Esophagus (tissue), 2 donors: Measurements from ENCODE around the gene DEFB114. TPM values are rescaled to one million over a fixed set of nuclear protein-coding genes. Genes with fewer than 3 reads are reported as not detected.

Source experiments
- H3K27ac ChIP-seq, 2 donors: one replicate each; pipeline ENCODE4 v1.5.1; 2013; ENCODE audit warnings: low read depth in 2 of 2, mild to moderate bottlenecking in 2 of 2, inconsistent platforms in 1 of 2, low read length in 1 of 2, moderate library complexity in 1 of 2
- H3K27me3 ChIP-seq, 2 donors: one replicate each; pipeline ENCODE4 v1.6.1; 2013; ENCODE audit warnings: low read length in 2 of 2, control low read depth in 1 of 2, mild to moderate bottlenecking in 1 of 2; ENCODE audit not compliant: insufficient read depth in 2 of 2, control insufficient read depth in 1 of 2
- H3K36me3 ChIP-seq, 2 donors: one replicate each; pipeline ENCODE4 v1.6.1; 2013; ENCODE audit warnings: low read length in 1 of 2; ENCODE audit not compliant: control insufficient read depth in 2 of 2, insufficient read depth in 2 of 2
- H3K4me1 ChIP-seq, 2 donors: one replicate each; pipeline ENCODE4 v1.6.1; 2013; ENCODE audit warnings: low read length in 1 of 2; ENCODE audit not compliant: control insufficient read depth in 2 of 2, insufficient read depth in 2 of 2
- H3K4me3 ChIP-seq, 2 donors: one replicate each; pipeline ENCODE4 v1.5.1; 2013; ENCODE audit warnings: low read length in 2 of 2, mild to moderate bottlenecking in 2 of 2, low read depth in 1 of 2, moderate library complexity in 1 of 2
- H3K9me3 ChIP-seq, 2 donors: one replicate each; pipeline ENCODE4 v1.6.1; 2013; ENCODE audit warnings: mild to moderate bottlenecking in 2 of 2, low read depth in 1 of 2, low read length in 1 of 2, moderate library complexity in 1 of 2; ENCODE audit not compliant: control insufficient read depth in 2 of 2, insufficient read depth in 1 of 2
- WGBS, 2 donors: extraction: QIAGEN DNeasy Blood & Tissue Kit; methylation state at CpG; one replicate each; pipeline ENCODE4 v1.1.7; 2013; 5-methylcytosine and 5-hydroxymethylcytosine counted together
- polyA plus RNA-seq, 2 donors: library from polyadenylated mRNA; stranded (reverse); fragments of 200-250 nt; gene quantifications; one replicate each; pipeline ENCODE4 v1.2.3, GENCODE V29; 2013
- donor health status: healthy with polysubstance abuse.
- donor health status: Bipolar disorder and iron deficiency.

DEFB114 gene
- not detected for polyA plus RNA-seq

DNA sequence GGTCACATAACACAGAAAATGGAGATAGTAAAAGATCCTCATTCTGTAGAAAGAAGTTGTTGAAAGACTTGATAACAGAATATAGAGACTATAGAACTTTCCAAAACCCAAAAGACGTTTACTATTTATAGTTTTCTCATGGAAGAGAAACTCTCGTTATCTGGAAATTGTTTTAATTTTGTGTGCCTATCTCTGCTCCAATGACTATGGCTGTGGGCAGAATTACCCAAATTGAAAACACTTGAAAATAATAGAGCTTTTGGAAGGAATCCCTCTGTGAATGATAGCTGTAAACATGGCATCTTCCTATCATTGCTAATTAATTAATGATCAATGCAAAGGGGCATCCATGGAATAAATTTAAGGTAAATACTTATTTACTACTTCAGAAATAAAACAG, at the start of gene DEFB114:
Gene DEFB114 (minus strand): TSS at position 101 of the 400 bp plus-strand sequence. CDS start 59 bp downstream, at position 42.
- H3K4me3 ChIP-seq = no peak within 1 kb of the TSS
- H3K9me3 ChIP-seq = no peaks in the 10 kb centered on the region
- no peaks in the 10 kb centered on the region for H3K27me3 ChIP-seq
- WGBS, 2 donors = 72 to 74% methylated on average over 2 of the region's 2 CpGs
- no peak within 1 kb of the TSS for H3K27ac ChIP-seq
- no peaks in the 10 kb centered on the region for H3K4me1 ChIP-seq
- H3K36me3 ChIP-seq = no peaks in the 10 kb centered on the region

GRCh38 chr6:50007819-50008218, 43.9 kb upstream of the DEFB114 start:
- H3K4me1 ChIP-seq = no peaks in the 10 kb centered on the region
- no peak overlapping the region for H3K4me3 ChIP-seq
- H3K27ac ChIP-seq = no peak overlapping the region
- no peaks in the 10 kb centered on the region for H3K36me3 ChIP-seq
- WGBS, 2 donors = 50 to 59% methylated on average over 3 of the region's 3 CpGs
- no peaks in the 10 kb centered on the region for H3K27me3 ChIP-seq
- H3K9me3 ChIP-seq = no peaks in the 10 kb centered on the region

DNA sequence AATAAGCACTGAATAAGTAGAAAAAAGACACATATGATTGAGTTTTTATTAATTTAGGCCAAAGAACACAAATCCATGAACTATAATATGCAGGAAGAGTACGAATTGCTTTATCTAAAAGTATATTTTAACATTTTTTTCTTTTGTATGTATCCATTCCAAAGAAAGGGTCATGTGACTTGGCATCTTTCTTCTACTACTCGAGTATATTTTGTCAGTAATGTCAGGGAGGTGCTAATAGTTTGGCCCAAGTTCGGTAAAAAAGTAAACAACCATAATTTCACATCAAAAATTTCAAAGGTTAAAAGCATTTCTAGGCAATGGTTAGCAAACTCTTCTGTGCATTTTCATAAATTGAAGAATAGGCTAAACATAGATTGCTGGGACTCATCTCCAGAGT, 39.2 kb upstream of the DEFB114 start:
- H3K9me3 ChIP-seq = no peaks in the 10 kb centered on the region
- H3K36me3 ChIP-seq = no peaks in the 10 kb centered on the region
- 42 to 48% methylated on average over 3 of the region's 3 CpGs for WGBS, 2 donors
- H3K27ac ChIP-seq = no peak overlapping the region
- no peaks in the 10 kb centered on the region for H3K4me1 ChIP-seq
- no peak overlapping the region for H3K4me3 ChIP-seq
- H3K27me3 ChIP-seq = no peaks in the 10 kb centered on the region

GRCh38 chr6:49995278-49995677, 31.3 kb upstream of the DEFB114 start:
- Histone ChIP-seq H3K9me3 (no peaks in the 10 kb centered on the region), H3K27me3 (no peaks in the 10 kb centered on the region), H3K36me3 (no peaks in the 10 kb centered on the region), H3K4me3 (no peak overlapping the region), H3K27ac (no peak overlapping the region), H3K4me1 (no peaks in the 10 kb centered on the region)

DNA sequence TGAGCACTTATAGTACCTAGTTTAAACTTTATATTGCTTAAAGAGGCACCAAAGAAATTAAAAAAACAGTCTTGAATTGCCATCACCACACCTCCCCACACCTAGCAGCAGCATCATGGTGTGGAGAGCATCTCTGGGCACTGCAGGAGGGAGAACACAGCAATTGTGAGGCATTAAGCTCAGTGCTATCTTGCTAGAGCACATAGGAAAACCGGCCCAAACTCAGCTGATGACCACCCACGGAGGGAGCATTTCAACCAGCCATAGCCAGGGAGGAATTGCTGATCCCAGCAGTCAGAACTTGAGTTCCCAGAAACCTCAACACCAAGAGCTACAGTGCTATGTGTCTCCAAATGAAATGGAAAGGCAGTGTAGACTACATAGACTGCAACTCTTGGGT, 24.9 kb upstream of the DEFB114 start:
- H3K4me3 ChIP-seq = no peak overlapping the region
- H3K27ac ChIP-seq = no peak overlapping the region
- H3K9me3 ChIP-seq = peaks cover 0 to 3% of the 10 kb centered on the region in 2 donors
- 60 to 70% methylated on average over 2 of the region's 2 CpGs for WGBS, 2 donors
- no peaks in the 10 kb centered on the region for H3K36me3 ChIP-seq
- H3K27me3 ChIP-seq = no peaks in the 10 kb centered on the region
- no peaks in the 10 kb centered on the region for H3K4me1 ChIP-seq

- peaks cover 0 to 3% of the 10 kb centered on the region in 2 donors for H3K9me3 ChIP-seq
- no peaks in the 10 kb centered on the region for H3K4me1 ChIP-seq
- 87 to 96% methylated on average over 2 of the region's 2 CpGs for WGBS, 2 donors
- no peaks in the 10 kb centered on the region for H3K27me3 ChIP-seq
- H3K36me3 ChIP-seq = no peaks in the 10 kb centered on the region
- H3K4me3 ChIP-seq = no peak overlapping the region
- H3K27ac ChIP-seq = no peak overlapping the region
Measured at GRCh38 chr6:49987749-49988148, 23.8 kb upstream of the DEFB114 start.

GRCh38 chr6:49986551-49986950, 22.6 kb upstream of the DEFB114 start:
- WGBS, 2 donors = 35 to 41% methylated on average over 1 of the region's 1 CpG
- Histone ChIP-seq H3K4me3 (no peak overlapping the region), H3K4me1 (no peaks in the 10 kb centered on the region), H3K36me3 (no peaks in the 10 kb centered on the region), H3K27me3 (no peaks in the 10 kb centered on the region), H3K27ac (no peak overlapping the region), H3K9me3 (peaks cover 0 to 3% of the 10 kb centered on the region in 2 donors)

- 86 to 89% methylated on average over 2 of the region's 2 CpGs for WGBS, 2 donors
- H3K36me3 ChIP-seq = no peaks in the 10 kb centered on the region
- H3K27me3 ChIP-seq = no peaks in the 10 kb centered on the region
- no peaks in the 10 kb centered on the region for H3K4me1 ChIP-seq
- H3K9me3 ChIP-seq = no peaks in the 10 kb centered on the region
- no peak overlapping the region for H3K4me3 ChIP-seq
- no peak overlapping the region for H3K27ac ChIP-seq
Measured at GRCh38 chr6:49982046-49982445, 18.1 kb upstream of the DEFB114 start.

DNA sequence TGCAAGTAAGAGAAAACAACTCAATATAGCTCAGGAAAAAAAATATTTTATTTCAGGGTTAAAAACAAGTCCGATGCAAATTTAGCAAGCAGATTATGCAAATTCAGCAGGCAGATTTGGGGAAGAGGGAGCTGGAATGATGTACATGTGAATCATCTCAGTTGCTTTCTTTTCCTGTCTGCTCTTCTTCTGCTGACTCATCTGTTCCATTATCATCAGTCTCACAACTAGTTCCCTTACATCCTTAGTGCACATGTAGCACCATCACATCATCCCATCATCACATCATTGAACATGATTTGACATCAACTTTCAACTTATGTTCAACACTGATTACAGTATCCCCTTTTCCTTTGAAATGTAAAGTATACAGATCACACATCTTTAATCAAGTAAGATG, 16.9 kb upstream of the DEFB114 start:
- Histone ChIP-seq H3K4me1 (no peaks in the 10 kb centered on the region), H3K9me3 (no peaks in the 10 kb centered on the region), H3K27ac (no peak overlapping the region), H3K36me3 (no peaks in the 10 kb centered on the region), H3K4me3 (no peak overlapping the region), H3K27me3 (no peaks in the 10 kb centered on the region)
- 73 to 87% methylated on average over 1 of the region's 1 CpG for WGBS, 2 donors

DNA sequence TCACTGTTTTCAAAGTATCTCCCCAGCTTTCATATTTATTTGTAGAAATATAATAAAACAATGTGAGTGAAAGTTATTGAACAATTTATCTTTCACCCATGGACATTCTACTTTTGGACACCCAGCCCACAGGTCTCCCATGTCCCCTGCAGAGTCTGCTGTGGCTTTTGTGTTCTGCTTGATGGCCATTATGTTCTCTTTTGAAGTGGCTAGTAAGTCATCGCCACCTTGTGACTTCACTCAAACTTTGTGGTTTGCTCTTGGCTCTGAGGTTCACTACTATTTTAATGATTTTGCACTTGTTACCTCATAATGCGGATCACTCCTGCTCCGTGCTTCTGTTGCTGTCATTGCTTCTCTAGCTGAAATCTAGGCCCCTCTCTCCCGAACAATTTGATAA, 15.6 kb upstream of the DEFB114 start:
- no peaks in the 10 kb centered on the region for H3K9me3 ChIP-seq
- no peaks in the 10 kb centered on the region for H3K36me3 ChIP-seq
- WGBS, 2 donors = 76 to 83% methylated on average over 4 of the region's 4 CpGs

More for the DNA sequence above, 15.6 kb upstream of the DEFB114 start:
- Histone ChIP-seq H3K4me3 (no peak overlapping the region), H3K27ac (no peak overlapping the region), H3K4me1 (no peaks in the 10 kb centered on the region), H3K27me3 (no peaks in the 10 kb centered on the region)
